Gastroesophageal sphincter (tissue), 3 donors: ENCODE measurements around the gene C1RL.

Experiments used
- POLR2A ChIP-seq, 2 donors: fragments of 450-650 bp; IDR thresholded peaks; one replicate each; pipeline ENCODE4 v1.6.1; 2017; ENCODE audit warnings: antibody characterized with exemption in 2 of 2, mild to moderate bottlenecking in 2 of 2, moderate library complexity in 1 of 2
- POLR2AphosphoS5 ChIP-seq: sonication (generic); formaldehyde crosslinking; IDR thresholded peaks from one replicate; pipeline ENCODE4 v1.6.1; 2017; ENCODE audit warnings: antibody characterized with exemption
- TF ChIP-seq, protein P1 (sequence below), 4 experiments: fragments of 200-600 bp in 2 of 4; fragments of 450-650 bp in 2 of 4; sonication (generic) in 1 of 4; IDR thresholded peaks; one replicate each; pipeline ENCODE4 v1.5.1; 2017 to 2019; ENCODE audit warnings: antibody characterized with exemption in 4 of 4, mild to moderate bottlenecking in 2 of 4, moderate library complexity in 2 of 4

DNA sequence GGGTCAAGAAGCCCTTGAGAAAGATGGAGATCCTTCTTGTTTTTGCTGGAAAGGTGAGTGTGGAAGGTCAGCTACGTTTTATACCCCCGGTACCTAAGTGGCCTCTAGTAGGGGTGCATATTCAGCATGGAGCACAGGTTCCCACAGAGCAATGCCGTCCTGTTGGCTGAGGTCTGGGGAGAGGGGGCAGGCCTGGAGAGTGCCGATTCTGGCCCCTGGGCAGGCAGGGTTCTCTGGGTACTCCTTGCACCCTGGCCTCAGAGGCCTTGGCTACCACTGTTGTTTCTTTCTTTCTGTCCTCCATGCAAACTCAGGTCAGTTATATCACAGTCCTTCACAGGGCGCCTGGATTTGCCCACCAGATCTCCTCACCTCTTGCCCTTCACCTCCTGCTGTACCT is 11.2 kb upstream of the C1RL start:
- TF ChIP-seq, protein P1, sequence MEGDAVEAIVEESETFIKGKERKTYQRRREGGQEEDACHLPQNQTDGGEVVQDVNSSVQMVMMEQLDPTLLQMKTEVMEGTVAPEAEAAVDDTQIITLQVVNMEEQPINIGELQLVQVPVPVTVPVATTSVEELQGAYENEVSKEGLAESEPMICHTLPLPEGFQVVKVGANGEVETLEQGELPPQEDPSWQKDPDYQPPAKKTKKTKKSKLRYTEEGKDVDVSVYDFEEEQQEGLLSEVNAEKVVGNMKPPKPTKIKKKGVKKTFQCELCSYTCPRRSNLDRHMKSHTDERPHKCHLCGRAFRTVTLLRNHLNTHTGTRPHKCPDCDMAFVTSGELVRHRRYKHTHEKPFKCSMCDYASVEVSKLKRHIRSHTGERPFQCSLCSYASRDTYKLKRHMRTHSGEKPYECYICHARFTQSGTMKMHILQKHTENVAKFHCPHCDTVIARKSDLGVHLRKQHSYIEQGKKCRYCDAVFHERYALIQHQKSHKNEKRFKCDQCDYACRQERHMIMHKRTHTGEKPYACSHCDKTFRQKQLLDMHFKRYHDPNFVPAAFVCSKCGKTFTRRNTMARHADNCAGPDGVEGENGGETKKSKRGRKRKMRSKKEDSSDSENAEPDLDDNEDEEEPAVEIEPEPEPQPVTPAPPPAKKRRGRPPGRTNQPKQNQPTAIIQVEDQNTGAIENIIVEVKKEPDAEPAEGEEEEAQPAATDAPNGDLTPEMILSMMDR (IDR thresholded peaks at IDR 0.05): no peak
- TF ChIP-seq POLR2A (IDR thresholded peaks at IDR 0.05) (no peak), POLR2AphosphoS5 (no peak)
